ENCODE data around the gene ZDHHC18.
"Not testable (repeated sequence)": the region's sequence is repeated elsewhere in the genome, so short reads cannot be mapped to it uniquely, and the experiment has no call there.

The ZDHHC18 gene

GRCh38 chr1:26792924-26793323 is 33.6 kb upstream of the ZDHHC18 start:
- DNase-seq = no peak

GRCh38 chr1:26794391-26794790 is 32.1 kb upstream of the ZDHHC18 start:
- no peak for DNase-seq

- DNase-seq = no peak
These were observed 28.9 kb upstream of the ZDHHC18 start for GRCh38 chr1:26797627-26798026.

- DNase-seq = no peak
These were observed 26.9 kb upstream of the ZDHHC18 start for GRCh38 chr1:26799479-26800142.

GRCh38 chr1:26803932-26804331 is 22.6 kb upstream of the ZDHHC18 start:
- not testable (repeated sequence) for DNase-seq

GRCh38 chr1:26810105-26810504 is 16.4 kb upstream of the ZDHHC18 start:
- DNase-seq = peak; percentile 7

- no peak for DNase-seq
These were observed 15.4 kb upstream of the ZDHHC18 start for GRCh38 chr1:26811057-26811456.

- no peak for DNase-seq
These were observed 14.8 kb upstream of the ZDHHC18 start for GRCh38 chr1:26811708-26812107.

GRCh38 chr1:26814377-26814776 is 12.1 kb upstream of the ZDHHC18 start:
- no peak for DNase-seq

- DNase-seq = no peak
These were observed 11.6 kb upstream of the ZDHHC18 start for GRCh38 chr1:26814893-26815292.

GRCh38 chr1:26820784-26821269 is 5.7 kb upstream of the ZDHHC18 start:
- DNase-seq = no peak

GRCh38 chr1:26822737-26823395 is 3.6 kb upstream of the ZDHHC18 start:
- DNase-seq = no peak

GRCh38 chr1:26824731-26825130 is 1.8 kb upstream of the ZDHHC18 start:
- no peak for DNase-seq

- DNase-seq = no peak
These were observed 667 bp downstream of the ZDHHC18 start for GRCh38 chr1:26827106-26827604.

GRCh38 chr1:26827663-26828062 is 1.2 kb downstream of the ZDHHC18 start:
- no peak for DNase-seq

- no peak for DNase-seq
These were observed 2.0 kb downstream of the ZDHHC18 start for GRCh38 chr1:26828411-26828991.

GRCh38 chr1:26829184-26829911 is 2.9 kb downstream of the ZDHHC18 start:
- no peak for DNase-seq

- DNase-seq = no peak
These were observed 4.6 kb downstream of the ZDHHC18 start for GRCh38 chr1:26831059-26831458.

- DNase-seq = no peak
These were observed 5.2 kb downstream of the ZDHHC18 start for GRCh38 chr1:26831546-26832248.

GRCh38 chr1:26832249-26832960 is 5.9 kb downstream of the ZDHHC18 start:
- DNase-seq = no peak

- DNase-seq = no peak
These were observed 7.2 kb downstream of the ZDHHC18 start for GRCh38 chr1:26833432-26834405.

Measured in NCI-H748 treated with DMSO at 0.1 percent for 48 hours (cell line).